GM18519 (cell line): ENCODE measurements around the gene OR1M1.

Experiments used
- ATAC-seq: cut with Tn5 transposase; IDR thresholded peaks from one replicate; pipeline ENCODE4 v1.9.1; 2021; ENCODE audit warnings: mild to moderate bottlenecking, moderate library complexity; ENCODE audit not compliant: unreplicated experiment, low FRiP score

Gene OR1M1

DNA sequence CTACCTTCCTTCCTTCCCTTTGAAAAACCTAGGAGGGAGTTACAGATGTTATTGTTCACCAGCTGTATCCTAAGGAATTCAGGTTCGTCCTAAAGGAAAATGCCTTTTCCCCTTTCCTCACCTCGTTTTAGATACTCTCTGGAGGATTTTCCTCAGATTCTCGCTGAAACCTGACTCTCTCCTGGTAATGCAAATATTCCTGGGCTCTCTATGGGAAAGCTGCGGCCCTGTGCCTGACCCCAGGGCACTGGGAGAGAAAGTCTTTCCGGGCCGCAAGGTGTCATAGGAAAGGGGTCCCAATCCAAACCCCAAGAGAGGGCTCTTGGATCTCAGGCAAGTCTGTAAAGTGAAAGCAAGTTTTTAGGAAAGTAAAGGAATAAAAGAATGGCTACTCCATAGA, 13.1 kb upstream of the OR1M1 start:
- ATAC-seq: no peak

DNA sequence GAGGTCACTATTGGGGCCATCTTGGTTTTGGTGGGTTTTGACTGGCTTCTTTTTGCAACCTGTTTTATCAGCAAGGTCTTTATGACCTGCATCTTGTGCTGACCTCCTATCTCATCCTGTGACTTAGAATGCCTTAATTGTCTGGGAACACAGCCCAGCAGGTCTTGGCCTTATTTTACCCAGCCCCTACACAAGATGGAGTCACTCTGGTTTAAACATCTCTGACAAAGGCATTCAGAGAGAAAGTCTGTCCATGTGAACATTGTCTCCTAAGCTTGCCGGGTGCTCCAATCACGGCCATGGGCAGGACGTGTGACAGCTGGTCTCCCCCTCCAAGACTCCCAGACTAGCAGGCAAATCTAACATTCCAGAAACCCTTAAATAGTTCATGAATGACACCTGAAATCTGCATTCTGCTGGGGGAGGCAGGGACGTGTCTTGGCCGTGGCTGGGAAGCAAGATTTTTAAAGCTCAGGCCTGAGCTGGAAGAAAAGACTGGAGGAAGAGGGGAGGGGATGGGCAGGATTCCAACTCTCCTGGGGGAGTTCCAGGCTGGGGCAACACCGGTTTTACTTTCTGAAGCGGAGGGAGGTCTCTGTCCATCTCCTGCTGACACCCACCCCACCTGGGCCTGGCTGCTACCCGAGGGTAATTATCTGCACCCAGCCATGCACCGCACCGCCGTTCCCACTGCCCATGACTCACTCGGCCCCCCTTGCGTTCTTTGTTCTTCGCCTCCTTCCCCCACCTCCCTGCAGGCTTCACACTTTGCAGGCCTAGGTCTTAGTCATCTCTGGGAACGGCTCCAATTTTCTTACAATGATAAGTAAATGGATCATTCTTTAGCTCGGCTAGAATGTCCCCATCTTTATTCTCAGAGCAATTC, 11.6 kb upstream of the OR1M1 start:
- no peak for ATAC-seq

DNA sequence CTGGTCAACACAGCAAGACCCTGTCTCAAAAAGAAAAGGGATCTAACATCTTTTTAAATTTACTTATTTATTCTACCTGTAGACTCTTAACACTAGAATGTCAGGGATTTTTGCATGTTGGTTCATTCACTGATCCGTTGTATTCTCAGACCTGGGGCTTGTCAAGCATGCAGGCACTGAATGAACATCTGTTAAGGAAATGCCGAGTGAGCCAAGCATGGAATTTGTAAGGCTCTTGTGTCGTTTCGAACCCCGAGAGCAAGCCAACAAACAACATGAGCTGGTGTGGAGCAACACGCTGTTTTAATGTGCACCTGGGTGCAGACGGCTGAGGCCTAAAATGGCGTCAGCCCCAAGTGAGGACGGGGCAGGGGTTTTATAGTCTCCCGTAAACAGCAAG, 10.0 kb upstream of the OR1M1 start:
- no peak for ATAC-seq

DNA sequence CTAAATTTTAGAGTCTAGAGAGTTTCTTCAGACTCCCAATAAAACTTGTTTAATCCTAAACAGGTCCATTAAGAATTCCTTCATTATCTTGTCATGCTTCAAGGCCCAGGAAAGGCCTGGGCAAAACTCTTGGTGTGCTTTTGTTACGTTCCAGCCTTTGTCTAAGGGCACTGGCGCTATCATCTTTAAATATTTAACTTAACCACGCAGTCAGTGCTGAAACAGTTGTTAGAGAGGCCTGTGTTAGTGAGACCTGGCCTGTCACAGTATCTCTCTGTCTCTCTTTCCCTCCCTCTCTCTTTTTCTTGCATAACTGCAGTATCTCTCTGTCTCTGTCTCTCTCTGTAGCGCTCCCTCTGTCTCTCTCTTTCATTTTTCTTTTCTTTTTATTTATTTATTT, 8.2 kb upstream of the OR1M1 start:
- ATAC-seq: no peak

DNA sequence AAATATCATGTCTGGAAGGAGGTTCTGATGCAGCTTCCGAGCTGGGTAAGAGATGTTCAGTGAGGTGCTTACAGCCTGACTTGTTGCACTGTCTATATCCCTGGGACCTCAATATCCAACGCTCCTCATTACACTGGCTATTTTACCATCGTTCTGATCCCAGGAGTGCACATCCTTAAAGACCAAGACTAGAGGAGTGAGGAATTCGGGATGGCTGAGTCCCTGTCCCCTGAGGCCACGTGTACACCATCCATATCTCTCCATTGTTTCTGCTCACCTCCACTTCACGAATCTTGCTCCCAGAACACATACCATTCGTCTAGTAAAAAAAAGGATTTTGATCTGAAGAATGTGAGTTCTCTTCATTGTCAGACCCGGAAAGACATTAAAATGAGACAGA, 20.5 kb downstream of the OR1M1 start, which contains the start of gene OR7G2:
Gene OR7G2, minus strand, starts transcription at position 101 of the 400 bp plus-strand sequence. CDS start 4,232 bp downstream, outside the sequence.
- no peak for ATAC-seq

DNA sequence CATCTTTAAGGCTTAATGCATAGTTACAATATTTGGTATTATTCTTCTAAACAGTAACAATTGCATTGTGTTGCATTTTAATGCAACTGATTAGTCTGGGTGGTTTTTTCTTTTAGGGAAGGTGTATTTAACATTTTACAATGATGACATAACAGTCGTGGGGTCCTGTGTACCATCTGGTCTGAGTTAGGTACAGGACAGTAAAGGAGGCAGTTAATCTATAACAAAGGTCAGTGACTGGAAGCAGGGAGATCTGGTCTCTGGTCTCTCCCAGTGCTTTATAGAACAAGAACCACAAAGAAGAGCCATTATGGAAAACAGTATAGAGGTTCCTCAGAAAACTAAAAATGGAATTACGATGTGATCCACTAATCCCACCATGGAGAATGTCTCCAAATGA, 23.1 kb downstream of the OR1M1 start:
- ATAC-seq: no peak

DNA sequence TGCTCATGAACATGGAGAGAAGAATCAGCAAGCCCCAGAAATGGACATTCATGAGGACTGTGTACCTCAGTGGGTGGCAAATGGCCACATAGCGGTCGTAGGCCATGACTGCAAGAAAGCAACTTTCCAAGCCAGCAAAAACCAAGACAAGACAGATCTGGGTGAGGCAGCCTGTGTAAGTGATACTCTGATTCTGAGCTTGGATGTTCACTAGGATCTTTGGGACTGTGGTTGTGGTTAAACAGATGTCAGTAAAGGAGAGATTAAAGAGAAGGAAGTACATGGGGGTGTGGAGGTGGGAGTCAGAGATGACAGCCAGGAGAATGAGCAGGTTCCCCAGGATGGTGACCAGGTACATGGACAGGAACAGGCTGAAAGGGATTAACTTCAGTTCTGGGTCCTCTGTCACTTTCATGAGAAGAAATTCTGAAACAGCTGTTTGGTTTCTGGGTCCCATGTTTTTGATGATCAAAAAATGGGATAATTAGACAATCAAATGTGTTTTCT, 28.5 kb downstream of the OR1M1 start, which contains the start of gene OR7G1:
Gene OR7G1, minus strand, starts transcription at position 457 of the 507 bp plus-strand sequence. Its CDS starts 0 bp downstream, at position 457.
- ATAC-seq: no peak

DNA sequence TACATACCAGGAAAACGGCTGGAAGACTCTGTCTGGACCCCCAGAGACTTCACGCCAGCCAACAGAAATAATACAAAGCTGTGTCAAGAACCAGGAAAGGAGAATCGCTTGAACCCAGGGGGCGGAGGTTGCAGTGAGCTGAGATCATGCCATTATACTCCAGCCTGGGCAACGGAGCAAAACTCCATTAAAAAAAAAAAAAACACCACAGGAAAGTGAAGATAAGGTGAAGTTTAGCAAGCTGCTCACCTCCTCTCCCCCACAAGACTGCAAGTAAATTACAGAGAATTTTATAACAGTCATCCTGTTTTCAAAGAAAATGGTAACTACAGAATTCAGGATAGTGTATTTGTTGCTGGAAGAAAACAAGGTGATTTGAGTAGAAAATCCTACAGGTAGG, 29.7 kb downstream of the OR1M1 start:
- ATAC-seq: no peak

DNA sequence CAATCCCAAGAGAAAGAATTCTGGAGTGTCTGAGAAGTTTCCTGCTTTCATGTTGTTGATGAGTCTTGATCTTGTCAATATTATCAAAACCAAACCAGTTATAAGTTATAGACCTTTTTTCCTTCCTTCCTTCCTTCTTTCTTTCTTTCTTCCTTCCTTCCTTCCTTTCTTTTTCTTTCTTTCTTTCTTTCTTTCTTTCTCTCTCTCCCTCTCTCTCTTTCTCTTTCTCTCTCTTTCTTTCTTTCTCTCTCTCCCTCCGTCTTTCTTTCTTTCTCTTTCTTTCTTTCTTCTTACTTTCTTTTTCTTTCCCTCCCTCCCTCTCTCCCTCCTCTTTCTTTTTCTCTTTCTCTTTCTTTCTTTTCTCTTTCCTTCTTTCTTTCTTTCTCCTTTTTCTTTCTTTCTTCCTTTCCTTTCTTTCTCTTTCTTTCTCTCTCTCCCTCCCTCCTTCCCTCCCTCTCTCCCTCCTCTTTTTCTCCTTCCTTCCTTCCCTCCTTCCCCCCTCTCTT, 40.1 kb downstream of the OR1M1 start, which contains the start of gene OR7G3:
Gene OR7G3, minus strand, starts transcription at position 51 of the 506 bp plus-strand sequence. Its CDS starts 0 bp downstream, at position 51.
- no peak for ATAC-seq

DNA sequence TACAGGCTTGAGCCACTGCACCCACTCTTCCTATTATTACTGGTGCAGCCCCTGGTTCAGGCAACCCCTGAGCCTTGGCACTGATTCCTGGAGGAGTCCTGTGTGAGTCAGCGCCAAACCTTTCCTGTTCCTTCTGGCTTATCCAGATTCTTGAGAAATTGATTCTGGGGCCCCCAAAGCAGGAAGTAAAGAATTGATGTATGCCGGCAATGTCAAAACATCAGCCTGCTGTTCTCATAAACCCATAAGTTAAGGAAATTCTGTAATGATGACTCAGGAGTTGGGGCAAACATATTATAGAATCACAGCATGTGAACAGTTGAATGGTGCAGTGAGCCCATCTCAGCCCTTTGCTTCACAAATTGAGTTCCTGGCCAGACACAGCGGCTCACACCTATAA, 41.3 kb downstream of the OR1M1 start:
- no peak for ATAC-seq

DNA sequence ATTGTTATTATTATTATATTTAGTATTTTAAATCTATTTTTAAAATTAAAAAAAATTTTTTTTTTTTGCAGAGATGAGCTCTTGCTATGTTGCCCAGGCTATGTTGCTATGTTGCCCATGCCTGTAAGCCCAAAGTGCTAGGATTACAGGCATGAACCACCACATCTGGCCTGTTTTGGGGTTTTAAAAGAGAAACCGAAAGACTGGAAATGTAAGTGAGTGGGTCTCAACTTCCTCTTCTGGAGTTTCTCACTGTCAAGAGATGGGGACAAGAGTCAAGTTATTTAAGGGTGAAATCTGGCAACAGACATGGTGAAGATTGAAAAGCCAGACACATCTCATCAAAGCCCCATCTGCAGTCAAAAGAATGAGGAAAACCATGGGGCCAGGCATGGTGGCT, 44.1 kb downstream of the OR1M1 start:
- no peak for ATAC-seq

DNA sequence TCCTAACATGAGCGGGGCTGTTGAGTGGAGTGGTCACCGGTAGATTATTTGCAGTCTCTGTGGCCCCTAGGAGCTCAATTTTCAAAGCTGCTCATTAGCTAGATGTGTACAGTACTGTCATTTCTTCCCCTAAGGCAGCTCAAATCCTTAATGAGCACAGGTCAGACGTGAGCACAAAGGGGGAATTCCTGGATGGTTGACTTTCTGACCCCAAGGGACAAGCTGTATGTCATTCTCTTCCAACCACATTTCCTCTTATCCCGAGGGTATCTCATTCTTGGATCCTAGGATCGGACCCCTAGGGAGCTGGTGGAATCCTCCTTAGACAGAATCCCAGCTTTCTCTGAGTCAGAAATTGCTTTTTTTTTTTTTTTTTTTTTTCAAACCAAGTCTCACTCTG, 45.6 kb downstream of the OR1M1 start:
- no peak for ATAC-seq

DNA sequence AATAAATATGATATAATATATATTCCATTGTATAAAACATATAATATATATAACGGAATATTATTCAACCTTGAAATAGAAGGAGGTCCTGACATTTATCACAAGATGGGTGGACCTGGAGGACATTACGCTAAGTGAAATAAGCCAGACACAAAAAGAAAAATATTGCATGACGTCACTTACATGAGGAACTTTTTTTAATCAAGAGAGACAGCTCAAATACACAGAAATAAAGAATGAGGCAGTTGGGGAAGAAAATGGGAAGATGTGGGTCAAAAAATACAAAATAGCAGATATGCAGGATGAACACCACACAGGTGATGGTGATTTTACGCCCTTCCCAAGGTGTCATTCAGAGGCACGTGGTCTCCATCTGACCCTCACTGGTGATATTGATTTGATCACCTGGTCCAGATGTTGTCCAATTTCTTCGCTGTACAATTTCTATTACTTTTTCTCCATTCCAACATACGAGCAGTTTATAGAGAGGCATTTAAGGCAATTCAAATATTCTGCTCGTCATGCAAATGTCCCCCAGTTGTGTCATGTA, 52.8 kb downstream of the OR1M1 start:
- no peak for ATAC-seq

DNA sequence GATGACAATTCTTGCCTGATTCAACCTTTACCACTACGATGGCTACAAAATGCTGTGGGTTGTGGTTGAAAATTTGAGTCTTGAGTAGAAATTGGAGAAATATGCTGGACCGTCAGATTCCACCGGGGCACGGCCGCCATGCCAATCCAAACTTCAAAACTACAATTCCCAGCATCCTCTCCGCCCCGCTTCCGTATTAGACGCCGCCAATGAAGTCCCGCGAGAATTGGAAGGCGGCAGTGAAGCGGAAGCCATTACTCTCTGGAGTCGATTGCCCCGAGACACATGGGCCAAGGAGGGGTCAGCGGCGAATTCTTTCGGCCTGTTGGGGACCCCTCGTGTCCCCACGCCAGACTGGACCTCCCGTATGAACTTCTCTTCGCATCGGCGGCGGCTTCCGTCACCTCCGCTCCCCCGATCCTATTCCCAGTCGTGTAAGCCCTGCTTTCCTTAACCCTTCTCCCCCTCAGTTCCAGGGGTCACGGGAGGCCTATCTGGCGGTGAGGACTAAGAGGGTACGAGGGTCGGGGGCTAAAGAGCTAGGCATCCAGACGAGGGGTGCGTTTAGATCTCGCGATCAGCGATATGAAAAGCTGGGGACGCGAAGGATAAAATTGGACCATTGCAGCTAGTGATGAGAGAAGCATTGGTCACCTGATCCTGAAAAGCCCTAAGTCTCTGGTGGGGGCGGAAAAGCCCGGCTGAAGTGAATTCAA, 53.5 kb downstream of the OR1M1 start, which contains the start of gene ZNF317:
Gene ZNF317, plus strand, starts transcription at position 239 of the 716 bp plus-strand sequence. CDS start 15,620 bp downstream, outside the sequence.
- ATAC-seq: no peak

DNA sequence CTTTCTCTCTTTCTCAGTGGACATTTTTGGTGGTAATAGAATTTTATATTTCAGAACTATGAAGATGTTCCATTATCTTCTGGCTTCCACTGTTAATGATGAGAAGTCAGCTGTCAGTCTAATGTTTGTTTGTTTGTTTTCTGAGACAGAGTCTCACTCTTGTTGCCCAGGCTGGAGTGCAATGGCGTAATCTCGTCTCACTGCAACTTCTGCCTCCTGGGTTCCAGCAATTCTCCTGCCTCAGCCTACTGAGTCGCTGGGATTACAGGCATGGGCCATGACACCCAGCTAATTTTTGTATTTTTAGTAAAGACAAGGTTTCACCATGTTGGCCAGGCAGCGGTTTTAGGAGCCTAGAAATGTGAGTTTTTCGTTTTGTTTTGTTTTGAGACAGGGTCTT, 58.1 kb downstream of the OR1M1 start:
- no peak for ATAC-seq
